ENCODE data around the gene CADM4.

GRCh38 chr19:43662487-43662886, 22.8 kb upstream of the CADM4 start:
- TF ChIP-seq GATA2 (IDR thresholded peaks at IDR 0.05; ENCODE audit: low read depth, low read length) (no peak), GATA3 (IDR thresholded peaks at IDR 0.05; ENCODE audit: low read depth, low read length) (no peak)

Data from SH-SY5Y (cell line).